Limb (tissue), 2 donors: Measurements from ENCODE around the gene NDUFB7.
"Not testable (repeated sequence)": the region's sequence is repeated elsewhere in the genome, so short reads cannot be mapped to it uniquely, and the experiment has no call there.

Source experiments
- DNase-seq, 2 donors: peaks; one replicate each; pipeline ENCODE4 v3.0.0-alpha.2; 2016; ENCODE audit errors: extremely low spot score in 2 of 2

The NDUFB7 gene

GRCh38 chr19:14575428-14575980, 3.6 kb upstream of the NDUFB7 start:
- DNase-seq, result no peak

GRCh38 chr19:14570864-14571527, 870 bp downstream of the NDUFB7 start:
- DNase-seq, result no peak

GRCh38 chr19:14567079-14567478, 4.8 kb downstream of the NDUFB7 start:
- DNase-seq, result no peak

- DNase-seq, result no peak
These were observed 5.2 kb downstream of the NDUFB7 start for GRCh38 chr19:14566712-14567077.

GRCh38 chr19:14565765-14566711, 5.8 kb downstream of the NDUFB7 start:
- no peak for DNase-seq

GRCh38 chr19:14565298-14565679, 6.6 kb downstream of the NDUFB7 start:
- no peak for DNase-seq

- DNase-seq, result not testable (repeated sequence)
These were observed 7.1 kb downstream of the NDUFB7 start for GRCh38 chr19:14564652-14565297.

GRCh38 chr19:14563989-14564651, 7.7 kb downstream of the NDUFB7 start:
- no peak for DNase-seq

GRCh38 chr19:14563590-14563926, 8.3 kb downstream of the NDUFB7 start:
- no peak for DNase-seq

GRCh38 chr19:14562660-14563589, 8.9 kb downstream of the NDUFB7 start:
- DNase-seq, result no peak

- DNase-seq, result no peak
These were observed 10.0 kb downstream of the NDUFB7 start for GRCh38 chr19:14561847-14562351.

- DNase-seq, result no peak
These were observed 10.6 kb downstream of the NDUFB7 start for GRCh38 chr19:14561249-14561648.

GRCh38 chr19:14560776-14561108, 11.1 kb downstream of the NDUFB7 start:
- DNase-seq, result no peak

- no peak for DNase-seq
These were observed 11.7 kb downstream of the NDUFB7 start for GRCh38 chr19:14559916-14560775.

- DNase-seq, result no peak
These were observed 13.3 kb downstream of the NDUFB7 start for GRCh38 chr19:14558370-14559066.

GRCh38 chr19:14556662-14557188, 15.1 kb downstream of the NDUFB7 start:
- DNase-seq, result peak; percentile 65 to 76

GRCh38 chr19:14555918-14556661, 15.8 kb downstream of the NDUFB7 start:
- no peak for DNase-seq

GRCh38 chr19:14554382-14554812, 17.5 kb downstream of the NDUFB7 start:
- no peak for DNase-seq
